HG03460 (cell line): ENCODE data around the gene STX18.

Experiments
- ATAC-seq: cut with Tn5 transposase; IDR thresholded peaks from one replicate; pipeline ENCODE4 v1.9.1; 2021; ENCODE audit not compliant: unreplicated experiment

The STX18 gene

DNA sequence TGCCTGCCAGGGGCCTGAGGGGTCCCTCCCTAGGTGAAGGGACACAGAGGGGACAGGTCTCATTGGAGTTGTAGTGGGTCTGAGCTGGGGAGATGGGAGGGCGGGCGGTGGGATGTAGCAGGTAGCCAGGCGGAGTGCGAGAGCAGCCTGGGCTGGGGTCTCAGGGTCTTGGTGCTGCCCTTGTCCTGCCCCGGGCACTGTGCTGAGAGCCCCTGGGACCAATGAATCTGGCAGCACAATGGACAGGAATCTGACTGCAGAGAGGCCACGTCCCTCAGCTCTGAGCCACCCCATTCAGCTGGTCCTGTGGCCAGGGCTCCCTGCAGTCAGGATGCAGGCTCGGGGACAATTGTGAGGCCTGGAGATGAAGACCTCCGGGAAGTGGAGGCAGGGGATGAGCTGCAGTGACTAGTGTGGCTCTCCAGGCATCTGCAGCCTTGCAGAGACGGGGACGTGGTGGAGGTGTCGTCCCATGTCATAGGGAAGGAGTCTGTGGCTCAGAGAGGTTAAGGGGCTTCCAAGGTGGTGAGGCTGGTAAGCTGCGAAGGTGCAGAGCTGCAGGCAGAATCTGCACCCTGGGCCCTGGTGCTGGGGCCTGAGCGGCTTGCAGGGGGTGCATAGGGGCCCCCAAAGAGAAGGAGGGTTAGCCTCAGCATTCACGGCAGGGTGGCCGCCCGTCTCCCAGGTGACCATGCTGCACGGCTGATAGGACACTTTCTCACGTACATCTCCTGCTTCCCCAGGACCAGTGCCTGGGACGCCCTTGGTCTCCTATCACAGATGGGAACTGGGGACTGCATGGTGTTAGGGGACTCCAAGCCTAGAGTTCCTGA lies 134.3 kb downstream of the STX18 start:
- ATAC-seq = no peak

DNA sequence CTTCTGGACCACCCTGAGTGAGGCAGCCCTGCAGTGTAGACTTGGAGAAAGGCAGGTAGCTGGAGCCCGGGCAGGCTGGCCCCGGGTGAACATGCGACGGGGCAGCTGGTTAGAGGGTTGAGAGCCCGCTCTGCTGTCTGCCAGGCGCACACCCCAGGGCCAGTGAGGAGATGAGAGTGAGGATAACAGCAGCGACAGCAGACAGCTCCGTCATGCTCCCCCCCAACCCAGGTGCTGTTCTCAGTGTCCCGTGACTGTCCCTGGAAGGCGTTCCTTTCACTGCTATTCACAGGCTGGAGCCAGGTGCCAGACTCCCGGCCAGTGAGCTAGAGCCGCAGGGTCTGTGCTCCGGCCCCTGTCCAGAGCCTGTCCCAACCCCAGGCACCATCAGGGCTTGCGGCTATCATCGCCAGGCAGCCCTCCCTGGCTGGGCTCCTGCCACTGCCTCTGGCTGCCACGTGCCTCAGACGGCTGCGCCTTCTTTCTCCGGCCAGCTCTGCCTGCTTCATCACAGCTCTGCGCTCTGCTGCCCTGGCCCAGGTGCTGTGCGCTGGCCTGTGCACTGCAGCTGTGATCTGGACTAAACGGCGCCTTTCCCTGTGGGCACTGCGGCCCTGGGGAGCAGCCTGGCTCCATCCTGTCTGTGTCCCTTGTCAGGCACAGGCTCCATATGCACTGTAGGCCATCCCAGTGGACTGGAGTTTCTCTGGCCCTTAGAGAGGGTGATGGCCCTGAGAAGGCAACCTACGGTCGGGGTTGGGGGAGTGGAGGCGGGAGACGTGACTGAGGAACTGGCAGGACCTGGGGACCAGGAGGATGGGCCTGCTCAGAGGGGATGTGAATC lies 135.2 kb downstream of the STX18 start:
- ATAC-seq = no peak

DNA sequence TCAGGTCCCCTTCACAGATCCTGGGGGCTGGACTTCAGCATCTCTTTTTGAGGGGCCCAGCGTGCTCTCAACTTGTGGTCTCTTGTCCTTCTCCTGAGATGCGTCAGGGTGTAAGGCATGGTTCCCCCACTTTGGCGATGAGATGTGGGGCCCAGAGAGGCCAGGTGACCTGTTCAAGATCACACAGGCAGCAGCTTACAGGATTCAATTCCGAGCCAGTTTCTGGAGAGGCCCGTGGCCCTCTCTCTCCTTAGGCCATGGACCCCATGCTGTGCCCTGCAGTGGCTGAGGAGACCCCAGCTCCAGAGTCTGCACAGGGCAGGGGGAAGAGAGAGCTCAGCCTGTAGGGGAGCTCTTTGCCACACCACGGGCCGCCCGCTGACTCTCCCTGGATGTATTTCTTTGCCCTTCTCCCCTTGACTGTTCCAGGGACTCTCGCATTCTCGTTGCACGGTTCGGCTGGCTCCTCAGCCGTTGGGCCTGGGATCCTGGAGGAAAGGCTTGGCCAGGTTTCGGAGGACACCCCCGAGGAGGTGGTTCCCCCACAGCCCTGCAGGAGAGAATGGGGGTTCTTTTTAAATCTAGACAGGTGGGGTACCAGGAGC lies 136.4 kb downstream of the STX18 start:
- ATAC-seq = no peak

DNA sequence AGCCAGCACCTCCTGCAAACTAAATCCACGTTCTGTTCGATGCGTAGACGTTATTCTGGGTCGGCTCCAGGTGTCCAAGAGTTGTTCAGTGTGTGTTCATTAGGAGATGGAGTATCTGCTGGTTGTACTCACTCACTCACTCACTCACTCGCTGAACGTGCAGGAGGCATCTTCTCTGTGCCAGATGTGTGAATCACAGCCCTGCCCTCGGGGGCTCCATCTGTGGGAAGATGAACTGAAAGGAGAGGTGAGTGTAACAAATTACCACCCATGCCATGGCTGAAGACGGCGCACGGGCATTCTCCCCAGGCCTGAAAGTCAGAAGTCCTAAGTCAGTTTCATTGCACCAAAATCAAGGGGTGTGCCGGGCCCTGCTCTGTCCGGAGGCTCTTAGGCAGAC lies 138.9 kb downstream of the STX18 start:
- ATAC-seq = no peak

- ATAC-seq = no peak
Measured at GRCh38 chr4:4401036-4401435, 140.8 kb downstream of the STX18 start.

DNA sequence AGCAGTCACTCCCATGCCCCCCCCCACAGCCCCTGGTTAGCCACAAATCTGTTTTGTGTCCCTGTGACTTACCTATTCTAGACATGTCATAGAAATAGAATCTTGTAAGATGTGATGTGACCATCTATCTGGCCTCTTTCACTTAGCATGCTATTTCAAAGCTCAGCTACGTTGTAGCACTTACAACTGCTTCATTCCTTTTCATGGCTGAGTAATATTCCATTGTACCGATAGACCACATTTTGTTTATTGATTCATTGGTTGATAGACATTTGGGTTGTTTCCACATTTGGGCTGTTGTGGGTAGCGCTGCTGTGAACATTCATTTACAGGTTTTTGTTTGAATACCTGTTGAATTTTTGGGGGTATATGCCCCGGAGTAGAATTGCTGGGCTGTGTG lies 143.4 kb downstream of the STX18 start:
- no peak for ATAC-seq

DNA sequence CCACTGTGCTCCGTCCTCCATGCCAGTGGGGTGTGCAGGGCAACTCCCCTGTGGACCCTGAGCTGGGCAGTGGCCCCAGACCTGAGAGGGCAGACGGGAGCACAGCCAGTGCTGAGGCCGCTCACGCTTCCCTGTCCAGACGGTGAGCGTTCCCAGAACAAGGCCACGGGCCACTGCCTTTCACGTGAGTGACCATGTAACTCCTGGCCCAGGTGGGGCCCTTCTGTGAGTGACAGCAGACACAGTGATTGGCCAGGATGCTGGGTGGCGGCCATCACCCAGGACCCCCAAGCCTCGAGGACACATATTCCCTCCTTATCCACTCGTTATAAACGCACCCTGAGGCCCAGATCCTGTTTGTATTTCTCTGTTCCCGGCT lies 144.4 kb downstream of the STX18 start:
- no peak for ATAC-seq

DNA sequence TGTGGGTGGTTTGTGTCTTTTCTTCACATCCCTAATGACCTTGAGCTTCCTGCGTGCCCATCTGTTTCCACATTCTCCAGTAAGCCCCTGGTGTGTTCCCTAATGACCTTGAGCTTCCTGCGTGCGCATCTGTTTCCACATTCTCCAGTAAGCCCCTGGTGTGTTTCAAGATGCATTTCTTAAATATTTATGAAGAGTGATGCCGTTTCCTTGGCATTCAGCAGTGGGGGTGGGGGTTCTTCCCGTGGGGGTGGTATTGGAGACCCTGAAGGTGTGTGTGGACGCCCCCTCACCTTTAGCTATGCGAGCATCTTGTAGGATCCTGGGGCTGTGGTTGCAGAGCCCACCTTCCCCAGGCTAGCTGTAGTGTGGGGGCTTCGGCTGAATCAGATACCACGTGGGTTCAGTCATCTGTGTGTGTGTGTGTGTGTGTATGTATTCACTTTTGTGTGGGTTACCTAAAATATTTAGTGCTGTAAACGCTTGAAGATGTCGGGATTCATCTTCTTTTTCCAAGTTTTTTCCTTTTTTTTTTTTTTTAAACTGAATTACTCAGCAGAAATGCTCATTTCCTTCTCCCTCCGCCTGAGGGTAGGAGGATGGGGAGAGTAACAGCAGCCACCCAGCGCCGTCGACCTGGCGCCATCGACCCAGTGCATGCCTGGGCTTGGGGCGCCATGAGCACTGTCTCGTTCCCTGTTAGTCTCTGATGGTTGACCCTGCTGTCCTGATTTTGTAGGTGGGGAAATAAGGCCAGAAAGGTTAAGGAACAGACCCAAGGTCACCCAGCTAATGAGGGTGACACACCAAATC lies 145.0 kb downstream of the STX18 start:
- no peak for ATAC-seq

DNA sequence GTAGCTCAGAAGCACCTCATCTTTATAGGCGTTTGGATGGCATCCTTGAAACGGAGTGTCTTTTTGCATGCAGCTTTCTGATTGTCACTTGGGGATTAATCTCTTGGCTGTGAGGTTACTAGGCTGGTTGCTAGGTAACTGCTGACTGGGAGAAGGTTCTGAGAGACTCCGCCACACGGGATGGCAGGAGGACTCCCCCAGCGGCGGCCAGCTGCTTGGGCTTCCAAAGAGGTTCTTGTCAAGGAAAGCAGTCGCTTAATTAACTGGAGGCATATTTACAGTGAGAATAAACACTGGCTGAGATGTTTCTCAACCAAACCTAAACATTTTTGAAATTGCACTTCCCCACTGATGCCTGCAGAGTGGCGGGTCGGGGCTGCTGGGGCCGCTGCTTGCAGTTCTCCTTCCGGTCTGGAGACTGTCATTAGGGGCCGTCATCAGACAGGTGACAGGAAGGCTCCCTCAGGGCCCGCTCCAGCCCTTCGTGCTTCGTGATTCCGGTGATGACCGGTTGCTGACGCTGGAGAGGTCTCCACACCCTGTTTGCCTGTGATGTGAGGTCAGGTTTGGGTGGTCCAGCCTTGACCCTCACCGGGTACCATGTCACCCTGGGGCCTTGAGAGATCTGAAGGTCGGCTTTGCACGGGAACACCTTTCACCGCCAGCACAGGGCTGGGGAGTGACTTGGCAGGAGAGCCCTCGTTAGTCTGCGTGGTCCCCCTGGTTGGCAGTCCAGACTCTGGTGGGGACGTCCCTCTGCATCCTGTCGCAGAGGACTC lies 145.8 kb downstream of the STX18 start:
- ATAC-seq = no peak

DNA sequence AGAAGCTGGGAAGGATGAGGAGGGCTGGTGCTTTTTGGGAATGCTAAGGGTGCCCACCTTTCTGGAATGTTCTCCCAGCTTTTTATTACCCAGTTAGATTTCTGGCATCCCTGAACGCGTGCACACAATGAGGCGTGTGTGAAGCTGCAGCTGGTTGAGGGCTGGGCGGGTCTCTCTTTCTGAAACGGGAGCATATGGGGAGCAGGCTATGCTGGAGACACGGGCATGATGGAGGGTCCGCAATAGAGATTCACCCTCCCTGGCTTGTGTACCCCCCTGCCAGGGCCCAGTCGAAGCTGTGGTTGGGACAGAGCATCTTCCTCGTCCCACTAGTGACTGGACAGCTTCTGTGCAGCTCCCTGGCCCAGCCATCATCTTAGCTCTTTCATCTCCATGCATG lies 146.5 kb downstream of the STX18 start:
- ATAC-seq = no peak

- no peak for ATAC-seq
Measured at GRCh38 chr4:4394644-4395043, 147.2 kb downstream of the STX18 start.

- ATAC-seq = no peak
Measured at GRCh38 chr4:4392501-4393183, 149.2 kb downstream of the STX18 start.

DNA sequence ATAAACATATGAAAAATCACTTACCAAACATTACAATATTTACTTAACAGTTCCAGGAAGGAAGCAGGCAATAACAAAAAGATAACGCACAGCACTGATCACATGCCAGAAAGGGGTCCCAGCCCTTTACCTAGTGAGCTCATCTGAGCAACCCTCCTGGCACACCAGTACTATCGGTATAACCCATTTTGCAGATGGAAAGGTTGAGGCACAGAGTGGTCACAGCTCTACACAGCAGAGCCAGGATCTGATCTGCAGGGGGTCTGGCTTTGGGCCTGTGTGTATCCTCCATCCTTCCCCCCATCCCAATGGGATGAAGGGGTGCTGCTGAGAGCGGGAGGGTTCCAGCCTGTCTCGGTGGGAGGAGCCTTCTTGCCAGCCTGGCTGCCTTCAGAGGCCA lies 150.0 kb downstream of the STX18 start:
- no peak for ATAC-seq

GRCh38 chr4:4390515-4391240 lies 151.2 kb downstream of the STX18 start:
- ATAC-seq = no peak

DNA sequence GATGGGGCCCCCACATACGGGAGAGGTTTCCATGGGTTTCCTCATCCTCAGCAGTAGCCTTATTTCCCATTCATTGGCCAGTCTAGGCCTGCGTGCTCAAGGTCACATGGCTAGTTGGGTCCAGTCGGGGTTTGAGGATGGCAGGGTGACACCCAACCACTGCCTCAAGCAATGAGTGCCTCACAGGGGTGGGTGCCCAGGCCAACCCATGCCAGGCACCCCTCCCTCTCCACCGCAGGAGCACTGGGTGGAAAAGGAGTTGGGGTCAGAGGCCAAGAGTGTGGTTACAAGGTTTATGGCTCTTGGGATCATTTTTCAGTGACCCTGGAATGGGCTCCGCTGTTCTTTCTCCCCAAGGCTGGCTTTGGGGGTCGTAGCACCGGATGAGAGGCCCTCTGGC lies 151.8 kb downstream of the STX18 start:
- ATAC-seq = no peak

DNA sequence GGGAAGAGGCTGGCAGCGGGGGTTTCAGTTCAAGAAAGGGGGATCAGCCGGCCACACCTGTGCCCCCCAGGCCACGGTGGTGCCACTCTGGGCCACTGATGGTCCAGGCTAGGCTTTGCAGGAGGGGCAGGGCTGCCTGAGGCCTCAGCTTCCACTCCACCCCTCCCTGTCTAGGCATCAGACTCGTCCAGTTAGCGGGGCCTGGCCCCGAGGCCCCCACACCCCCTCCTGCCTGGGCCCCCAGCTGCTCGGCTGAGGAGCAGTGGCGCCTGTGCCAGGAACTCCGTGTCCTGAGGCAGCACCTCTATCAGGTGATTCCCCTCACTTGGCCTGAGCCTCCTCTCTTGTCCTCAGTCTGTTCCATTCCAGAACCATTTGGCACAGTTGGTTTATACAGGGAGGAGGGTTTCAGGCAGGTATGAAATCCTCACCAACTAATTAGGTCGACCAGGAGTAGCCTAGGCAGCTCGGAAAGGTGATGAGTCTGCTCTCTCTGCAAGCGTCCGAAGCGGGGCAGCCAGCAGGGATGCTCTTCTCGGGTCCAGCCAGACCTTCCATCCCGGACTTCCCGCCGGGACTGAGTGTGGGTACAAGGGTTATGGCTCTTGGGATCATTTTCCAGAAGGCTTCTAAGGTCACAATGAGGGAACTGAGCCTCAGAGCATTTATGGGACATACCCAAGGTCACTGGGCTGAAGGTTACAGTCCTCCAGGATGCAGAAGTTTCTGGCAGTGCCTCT lies 152.8 kb downstream of the STX18 start:
- no peak for ATAC-seq

DNA sequence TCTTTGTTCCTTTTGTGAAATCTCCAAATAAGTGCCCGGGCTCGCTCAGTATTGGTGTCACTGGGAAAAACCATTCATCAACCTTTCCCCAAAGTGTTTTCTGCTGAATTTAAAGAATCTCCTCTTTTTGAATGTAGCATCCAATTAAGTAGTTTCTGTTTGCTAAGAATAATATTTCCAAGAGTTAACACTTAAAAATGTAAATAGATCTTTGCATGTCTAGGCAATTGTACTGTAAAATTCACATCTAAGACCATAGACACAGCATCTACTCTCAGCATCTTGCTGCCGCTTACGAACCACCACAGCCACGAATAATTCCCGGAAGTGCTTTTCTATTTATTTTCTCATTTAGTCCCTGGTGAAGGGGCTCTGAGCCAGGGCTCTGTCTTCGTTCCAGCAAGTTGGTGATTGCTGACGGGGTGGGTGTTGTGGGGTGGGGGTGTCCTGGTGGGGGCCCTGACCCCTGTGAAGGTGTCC lies 153.5 kb downstream of the STX18 start:
- no peak for ATAC-seq
